IPS DF 6.9 (cell line): ENCODE data around the gene PDE7B.

Experiments
- DNase-seq: peaks from one replicate; pipeline ENCODE4 v3.0.0-alpha.2; 2013; ENCODE audit warnings: low read depth, low spot score
- H3K27ac ChIP-seq: one replicate; pipeline ENCODE4 v1.5.1; 2013; ENCODE audit warnings: low read length, control low read depth
- H3K27me3 ChIP-seq: 2 replicates; pipeline ENCODE4 v1.6.1; 2013; ENCODE audit warnings: mild to moderate bottlenecking, low read length; ENCODE audit not compliant: control insufficient read depth, insufficient read depth
- H3K36me3 ChIP-seq: 2 replicates; pipeline ENCODE4 v1.6.1; 2013; ENCODE audit warnings: low read length; ENCODE audit not compliant: control insufficient read depth, insufficient read depth
- H3K4me1 ChIP-seq: 2 replicates; pipeline ENCODE4 v1.6.1; 2013; ENCODE audit warnings: low read length; ENCODE audit not compliant: control insufficient read depth, insufficient read depth
- H3K4me3 ChIP-seq: 2 replicates; pipeline ENCODE4 v1.5.1; 2013; ENCODE audit warnings: mild to moderate bottlenecking, low read length
- H3K9me3 ChIP-seq: 2 replicates; pipeline ENCODE4 v1.6.1; 2013; ENCODE audit warnings: low read length, inconsistent platforms; ENCODE audit not compliant: control insufficient read depth, insufficient read depth
- WGBS: extraction: QIAGEN DNeasy Blood & Tissue Kit; methylation state at CpG from one replicate; pipeline ENCODE4 v1.1.7; 2013; ENCODE audit warnings: mixed read lengths, missing lambda C conversion rate; ENCODE audit not compliant: insufficient read length, insufficient coverage; 5-methylcytosine and 5-hydroxymethylcytosine counted together

PDE7B gene

GRCh38 chr6:136169394-136170148, 318.1 kb downstream of the PDE7B start:
- Histone ChIP-seq H3K36me3 (no peaks in the 10 kb centered on the region), H3K4me3 (no peak overlapping the region), H3K9me3 (no peaks in the 10 kb centered on the region), H3K27me3 (no peaks in the 10 kb centered on the region), H3K4me1 (no peaks in the 10 kb centered on the region), H3K27ac (no peak overlapping the region)
- DNase-seq, result no peak
- WGBS, result no CpG with 5 or more reads among the region's 2 CpGs

GRCh38 chr6:136171231-136171630, 319.7 kb downstream of the PDE7B start:
- no peak overlapping the region for H3K4me3 ChIP-seq
- H3K27ac ChIP-seq, result no peak overlapping the region
- no CpG with 5 or more reads among the region's 3 CpGs for WGBS
- H3K9me3 ChIP-seq, result no peaks in the 10 kb centered on the region
- no peaks in the 10 kb centered on the region for H3K36me3 ChIP-seq
- no peaks in the 10 kb centered on the region for H3K27me3 ChIP-seq
- no peak for DNase-seq
- no peaks in the 10 kb centered on the region for H3K4me1 ChIP-seq

- WGBS, result no CpG with 5 or more reads among the region's 13 CpGs
Observed at GRCh38 chr6:136173519-136174507, 322.3 kb downstream of the PDE7B start.

GRCh38 chr6:136174510-136174909, 323.0 kb downstream of the PDE7B start:
- no peaks in the 10 kb centered on the region for H3K4me1 ChIP-seq
- H3K9me3 ChIP-seq, result no peaks in the 10 kb centered on the region
- no peaks in the 10 kb centered on the region for H3K36me3 ChIP-seq
- no peak overlapping the region for H3K27ac ChIP-seq
- no CpG with 5 or more reads among the region's 2 CpGs for WGBS
- no peak overlapping the region for H3K4me3 ChIP-seq
- no peak for DNase-seq
- no peaks in the 10 kb centered on the region for H3K27me3 ChIP-seq

More at GRCh38 chr6:136173519-136174507, 322.3 kb downstream of the PDE7B start:
- H3K4me3 ChIP-seq, result no peak overlapping the region
- H3K27ac ChIP-seq, result no peak overlapping the region
- DNase-seq, result no peak
- H3K36me3 ChIP-seq, result no peaks in the 10 kb centered on the region
- no peaks in the 10 kb centered on the region for H3K4me1 ChIP-seq
- H3K9me3 ChIP-seq, result no peaks in the 10 kb centered on the region
- H3K27me3 ChIP-seq, result no peaks in the 10 kb centered on the region

GRCh38 chr6:136175873-136176272, 324.4 kb downstream of the PDE7B start:
- Histone ChIP-seq H3K9me3 (no peaks in the 10 kb centered on the region), H3K4me3 (no peak overlapping the region), H3K4me1 (no peaks in the 10 kb centered on the region), H3K36me3 (no peaks in the 10 kb centered on the region), H3K27me3 (no peaks in the 10 kb centered on the region), H3K27ac (no peak overlapping the region)
- DNase-seq, result no peak
- no CpG with 5 or more reads among the region's 1 CpG for WGBS

- WGBS, result no CpG with 5 or more reads among the region's 2 CpGs
- H3K36me3 ChIP-seq, result no peaks in the 10 kb centered on the region
- H3K4me3 ChIP-seq, result no peak overlapping the region
- no peaks in the 10 kb centered on the region for H3K9me3 ChIP-seq
- H3K27ac ChIP-seq, result no peak overlapping the region
- DNase-seq, result no peak
- H3K27me3 ChIP-seq, result no peaks in the 10 kb centered on the region
- no peaks in the 10 kb centered on the region for H3K4me1 ChIP-seq
Observed at GRCh38 chr6:136178749-136179148, 327.2 kb downstream of the PDE7B start.

- no CpG with 5 or more reads among the region's 4 CpGs for WGBS
- H3K4me3 ChIP-seq, result no peak overlapping the region
- H3K36me3 ChIP-seq, result no peaks in the 10 kb centered on the region
- no peak overlapping the region for H3K27ac ChIP-seq
- DNase-seq, result no peak
- H3K9me3 ChIP-seq, result no peaks in the 10 kb centered on the region
- no peaks in the 10 kb centered on the region for H3K4me1 ChIP-seq
- H3K27me3 ChIP-seq, result no peaks in the 10 kb centered on the region
Observed at GRCh38 chr6:136180704-136181511, 329.4 kb downstream of the PDE7B start.

GRCh38 chr6:136181512-136181833, 330.0 kb downstream of the PDE7B start:
- H3K4me1 ChIP-seq, result no peaks in the 10 kb centered on the region
- no CpG with 5 or more reads among the region's 1 CpG for WGBS
- no peak overlapping the region for H3K4me3 ChIP-seq
- no peak overlapping the region for H3K27ac ChIP-seq
- H3K27me3 ChIP-seq, result no peaks in the 10 kb centered on the region
- H3K36me3 ChIP-seq, result no peaks in the 10 kb centered on the region
- DNase-seq, result no peak
- no peaks in the 10 kb centered on the region for H3K9me3 ChIP-seq

- no peak for DNase-seq
- no peaks in the 10 kb centered on the region for H3K9me3 ChIP-seq
- H3K36me3 ChIP-seq, result no peaks in the 10 kb centered on the region
- H3K4me1 ChIP-seq, result no peaks in the 10 kb centered on the region
- no peaks in the 10 kb centered on the region for H3K27me3 ChIP-seq
- no CpG with 5 or more reads among the region's 1 CpG for WGBS
- no peak overlapping the region for H3K4me3 ChIP-seq
- H3K27ac ChIP-seq, result no peak overlapping the region
Observed at GRCh38 chr6:136181861-136182260, 330.4 kb downstream of the PDE7B start.

- Histone ChIP-seq H3K36me3 (no peaks in the 10 kb centered on the region), H3K27ac (no peak overlapping the region), H3K4me1 (no peaks in the 10 kb centered on the region), H3K4me3 (no peak overlapping the region), H3K27me3 (no peaks in the 10 kb centered on the region), H3K9me3 (no peaks in the 10 kb centered on the region)
- WGBS, result no CpG with 5 or more reads among the region's 1 CpG
- no peak for DNase-seq
Observed at GRCh38 chr6:136184738-136185137, 333.2 kb downstream of the PDE7B start.
